Measurements from ENCODE around the gene RASGRF2. TPM values are rescaled to one million over a fixed set of nuclear protein-coding genes. Genes with fewer than 3 reads are reported as not detected.

RASGRF2 gene
- total and polyA plus RNA-seq, 9 of the 15 experiments (the other 6 are each of a cell fraction or from before 2014, with no cell fraction given): 0.01 to 0.22 (median 0.08) TPM; not detected in 2

GRCh38 chr5:80916676-80917075 lies 43.5 kb upstream of the RASGRF2 start:
- POLR2A ChIA-PET: no interaction called here
- CTCF ChIA-PET (ENCODE audit: low intra/inter-chr PET ratio): no interaction called here
- H3K4me2 ChIP-seq (ENCODE audit: insufficient read depth, low read length): no peak overlapping the region
- no peak overlapping the region for H3K27ac ChIP-seq (ENCODE audit: extremely low read depth, low read depth, low read length)
- ATAC-seq (no peak), DNase-seq (ENCODE audit: extremely low read depth in 1 of 4, low spot score in 3 of 4) (no peak), FAIRE-seq (no peak)
- in situ Hi-C loops (cut with MboI) (no loop called here), intact Hi-C loops (cut with micrococcal nuclease) (no loop called here)
- H4K20me1 ChIP-seq (replicated peaks; ENCODE audit: control insufficient read depth, insufficient read depth, low read length): no peaks in the 10 kb centered on the region
- no TSS peak for BruUV-seq (replicated peaks)
- WGBS (ENCODE audit: insufficient coverage, low coverage, missing lambda C conversion rate): 0% methylated on average over 4 of the region's 4 CpGs
- no peaks in the 10 kb centered on the region for H3K4me1 ChIP-seq (replicated peaks in 1 of 2; ENCODE audit: control insufficient read depth in 2 of 2, insufficient read depth in 2 of 2, low read length in 2 of 2)
- no peaks in the 10 kb centered on the region for H3K36me3 ChIP-seq (ENCODE audit: control insufficient read depth, insufficient read depth, low read length)
- H3K27me3 ChIP-seq (ENCODE audit: control insufficient read depth in 2 of 2, insufficient read depth in 2 of 2, low read length in 2 of 2): peaks cover 0 to 4% of the 10 kb centered on the region in 2 experiments; a peak in 1 of 5 replicates
- no peak overlapping the region for H2AFZ ChIP-seq (ENCODE audit: low read depth, low read length)
- no peaks in the 10 kb centered on the region for H3K79me2 ChIP-seq (ENCODE audit: control insufficient read depth, insufficient read depth, low read length)
- H3K9me3 ChIP-seq (replicated peaks; ENCODE audit: control insufficient read depth, insufficient read depth, low read depth, low read length): no peaks in the 10 kb centered on the region
- no peaks in the 10 kb centered on the region for H3K9me1 ChIP-seq (ENCODE audit: control insufficient read depth, insufficient read depth, low read length)
- no peak overlapping the region for H3K9ac ChIP-seq (ENCODE audit: insufficient read depth in 1 of 2, low read depth in 2 of 2, low read length in 2 of 2)
- H3K4me3 ChIP-seq: no peak overlapping the region
- TF ChIP-seq SIN3A (IDR thresholded peaks at IDR 0.05; ENCODE audit: borderline replicate concordance in 2 of 2, control insufficient read depth in 1 of 2, low read depth in 2 of 2, low read length in 2 of 2) (no peak), SIRT6 (IDR thresholded peaks at IDR 0.05; ENCODE audit: low read depth, low read length) (no peak), TCF7L2 (IDR thresholded peaks at IDR 0.05; ENCODE audit: low read depth, low read length) (no peak), SP2 (IDR thresholded peaks at IDR 0.05; ENCODE audit: extremely low read depth, low read depth, low read length, poor library complexity, severe bottlenecking) (no peak), ELF1 (tag; IDR thresholded peaks at IDR 0.05) (no peak), NCOA1 (IDR thresholded peaks at IDR 0.05; ENCODE audit: low read depth) (no peak), BCL6 (CRISPR knock-in tag; IDR thresholded peaks at IDR 0.05) (no peak), PKNOX1 (IDR thresholded peaks at IDR 0.05) (no peak)

All from K562 (cell line).